WERI-Rb-1 (cell line): ENCODE results near the gene RTKN.

ENCODE experiments used
- DNase-seq: peaks from one replicate; pipeline ENCODE4 v3.0.0-alpha.2; 2020
- H3K27ac ChIP-seq: fragments of 250-450 bp; sonication (Bioruptor Pico); 2 replicates; pipeline ENCODE4 v1.5.1; 2020; ENCODE audit warnings: mild to moderate bottlenecking, moderate library complexity
- H3K27me3 ChIP-seq: fragments of 250-450 bp; sonication (Bioruptor Pico); 2 replicates; pipeline ENCODE4 v1.5.1; 2021; ENCODE audit warnings: mild to moderate bottlenecking, low read depth, moderate library complexity; ENCODE audit not compliant: insufficient read depth, severe bottlenecking
- H3K36me3 ChIP-seq: fragments of 250-450 bp; sonication (Bioruptor Pico); 2 replicates; pipeline ENCODE4 v1.5.1; 2020; ENCODE audit warnings: mild to moderate bottlenecking, moderate library complexity
- H3K4me3 ChIP-seq: 2 replicates; pipeline ENCODE4 v1.5.1; 2011; ENCODE audit warnings: low read depth, mild to moderate bottlenecking, control low read depth, low read length
- H3K9me3 ChIP-seq: fragments of 250-450 bp; sonication (Bioruptor Pico); 2 replicates; pipeline ENCODE4 v1.5.1; 2021; ENCODE audit warnings: mild to moderate bottlenecking, moderate library complexity; ENCODE audit not compliant: severe bottlenecking
- TF ChIP-seq, protein P1 (sequence below): IDR thresholded peaks from 2 replicates; pipeline ENCODE4 v1.5.1; 2011; ENCODE audit warnings: low read depth, mild to moderate bottlenecking, control low read depth, inconsistent platforms, low read length

RTKN gene

DNA sequence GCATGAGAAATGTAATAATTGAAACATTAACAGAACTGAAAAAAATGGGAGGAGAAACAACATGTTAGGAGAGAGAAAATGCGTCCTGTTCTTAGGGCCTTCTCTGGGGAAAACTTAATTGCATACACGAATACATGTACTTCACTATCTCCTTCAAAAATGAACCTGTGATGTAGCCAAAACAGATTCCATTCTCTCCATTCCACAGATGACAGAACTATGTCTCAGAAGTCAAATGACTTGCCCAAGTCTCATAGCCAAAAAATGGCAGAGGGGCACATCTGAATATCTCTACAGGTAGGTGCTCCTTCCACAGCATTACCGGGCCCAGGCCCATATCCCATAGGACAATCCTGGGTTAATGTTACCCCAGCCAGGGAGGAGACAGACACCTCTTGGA lies 57.7 kb downstream of the RTKN start:
- Histone ChIP-seq H3K36me3 (peaks cover 19% of the 10 kb centered on the region), H3K27ac (no peak overlapping the region), H3K4me3 (no peak overlapping the region), H3K9me3 (no peaks in the 10 kb centered on the region), H3K27me3 (no peaks in the 10 kb centered on the region)
- no peak for DNase-seq
- TF ChIP-seq, protein P1, sequence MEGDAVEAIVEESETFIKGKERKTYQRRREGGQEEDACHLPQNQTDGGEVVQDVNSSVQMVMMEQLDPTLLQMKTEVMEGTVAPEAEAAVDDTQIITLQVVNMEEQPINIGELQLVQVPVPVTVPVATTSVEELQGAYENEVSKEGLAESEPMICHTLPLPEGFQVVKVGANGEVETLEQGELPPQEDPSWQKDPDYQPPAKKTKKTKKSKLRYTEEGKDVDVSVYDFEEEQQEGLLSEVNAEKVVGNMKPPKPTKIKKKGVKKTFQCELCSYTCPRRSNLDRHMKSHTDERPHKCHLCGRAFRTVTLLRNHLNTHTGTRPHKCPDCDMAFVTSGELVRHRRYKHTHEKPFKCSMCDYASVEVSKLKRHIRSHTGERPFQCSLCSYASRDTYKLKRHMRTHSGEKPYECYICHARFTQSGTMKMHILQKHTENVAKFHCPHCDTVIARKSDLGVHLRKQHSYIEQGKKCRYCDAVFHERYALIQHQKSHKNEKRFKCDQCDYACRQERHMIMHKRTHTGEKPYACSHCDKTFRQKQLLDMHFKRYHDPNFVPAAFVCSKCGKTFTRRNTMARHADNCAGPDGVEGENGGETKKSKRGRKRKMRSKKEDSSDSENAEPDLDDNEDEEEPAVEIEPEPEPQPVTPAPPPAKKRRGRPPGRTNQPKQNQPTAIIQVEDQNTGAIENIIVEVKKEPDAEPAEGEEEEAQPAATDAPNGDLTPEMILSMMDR = no peak

DNA sequence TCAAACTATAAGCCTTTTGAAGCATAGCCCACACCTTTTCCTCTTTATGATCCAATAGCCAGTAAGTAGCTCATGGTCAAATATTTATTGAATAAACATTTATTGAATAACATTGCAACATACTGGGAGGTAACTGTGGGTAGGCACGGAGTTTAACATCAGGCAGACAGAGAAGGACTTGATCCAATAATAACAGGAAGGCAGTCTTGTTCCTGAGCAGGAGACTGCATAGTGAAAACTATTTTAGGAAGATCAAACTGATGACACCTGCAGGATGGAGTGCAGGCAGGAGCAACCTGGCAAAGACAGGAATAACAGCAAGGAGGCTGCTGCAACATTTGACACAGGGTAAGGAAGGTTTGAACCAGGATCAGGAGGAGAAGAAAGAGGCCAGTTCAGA lies 58.5 kb downstream of the RTKN start:
- no peak overlapping the region for H3K4me3 ChIP-seq
- H3K27me3 ChIP-seq = no peaks in the 10 kb centered on the region
- H3K36me3 ChIP-seq = peaks cover 18% of the 10 kb centered on the region
- TF ChIP-seq, protein P1 = no peak
- H3K27ac ChIP-seq = no peak overlapping the region
- no peak for DNase-seq
- H3K9me3 ChIP-seq = no peaks in the 10 kb centered on the region

DNA sequence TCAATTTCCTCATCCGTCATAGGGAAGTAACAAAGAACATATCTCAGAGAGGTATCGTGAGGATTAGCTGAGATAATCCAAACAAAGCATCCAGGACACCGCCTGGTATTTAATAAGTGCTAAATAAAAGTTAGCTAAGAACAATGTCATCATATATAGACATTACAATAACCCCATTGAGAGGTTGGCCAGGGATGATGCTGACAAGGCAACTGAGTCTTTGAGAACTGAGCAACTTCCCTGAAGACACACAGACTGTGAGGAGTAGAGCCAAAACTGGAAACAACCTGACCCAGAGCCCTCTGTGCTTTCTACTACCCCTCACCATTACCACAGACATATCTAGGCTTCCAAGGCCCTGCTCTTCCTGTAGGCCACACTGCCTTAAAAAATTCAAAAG lies 60.0 kb downstream of the RTKN start:
- Histone ChIP-seq H3K4me3 (no peak overlapping the region), H3K36me3 (peaks cover 27% of the 10 kb centered on the region), H3K27ac (no peak overlapping the region), H3K9me3 (no peaks in the 10 kb centered on the region), H3K27me3 (no peaks in the 10 kb centered on the region)
- TF ChIP-seq, protein P1 = no peak
- DNase-seq = no peak

DNA sequence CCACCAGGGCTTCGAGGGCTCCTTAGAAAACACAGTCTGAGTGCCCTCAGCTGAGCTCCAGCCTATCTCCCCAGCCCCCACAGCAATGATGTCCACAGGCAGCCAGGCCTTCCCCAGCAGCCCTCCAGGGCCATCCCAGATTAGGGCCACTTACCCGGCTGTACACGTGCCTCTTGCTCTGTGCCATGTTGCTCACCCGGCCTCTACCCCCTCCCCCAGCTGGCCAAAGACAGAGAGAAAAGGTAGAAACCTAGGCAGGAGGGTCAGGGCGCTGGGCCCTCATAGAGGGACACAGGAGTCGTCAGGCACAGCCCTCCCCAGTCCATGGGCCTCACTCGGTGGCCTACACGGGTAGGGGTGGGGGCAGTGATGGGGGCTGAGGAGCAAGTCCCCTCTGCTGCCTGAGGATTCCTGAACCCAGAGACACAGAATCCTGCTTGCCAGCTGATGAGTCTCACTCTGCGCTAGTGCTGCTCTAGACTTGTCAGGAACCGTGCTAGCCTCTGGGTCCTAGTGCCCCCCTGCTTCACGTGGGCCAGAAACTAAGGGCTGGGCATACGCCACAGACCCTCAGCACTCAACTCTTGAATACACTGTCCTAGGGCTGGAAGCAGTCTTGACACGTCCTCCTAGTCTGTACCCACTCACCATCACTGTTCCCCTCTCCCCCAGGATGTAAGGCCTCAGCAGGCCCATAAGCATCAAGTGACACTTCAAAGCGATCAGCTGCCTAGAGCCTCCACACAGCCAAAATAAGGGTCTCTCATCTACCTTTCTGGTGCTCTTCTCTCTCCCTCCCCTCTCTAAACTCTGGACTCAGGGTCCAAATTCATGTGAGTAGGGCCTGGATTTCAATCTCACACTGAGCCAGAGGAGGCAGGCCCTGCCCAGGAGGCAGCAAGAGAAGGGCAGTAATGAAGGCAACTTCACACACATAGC lies 61.6 kb downstream of the RTKN start, which contains the start of gene DCTN1:
Gene DCTN1 (minus strand): TSS at position 461 of the 939 bp plus-strand sequence. CDS start 274 bp downstream, at position 187.
- Histone ChIP-seq H3K27me3 (no peaks in the 10 kb centered on the region), H3K36me3 (peaks cover 32% of the 10 kb centered on the region), H3K4me3 (peak within 1 kb of the TSS; percentile 38), H3K27ac (peak within 1 kb of the TSS; percentile 48), H3K9me3 (no peaks in the 10 kb centered on the region)
- TF ChIP-seq, protein P1 = no peak
- peak; percentile 73 for DNase-seq

DNA sequence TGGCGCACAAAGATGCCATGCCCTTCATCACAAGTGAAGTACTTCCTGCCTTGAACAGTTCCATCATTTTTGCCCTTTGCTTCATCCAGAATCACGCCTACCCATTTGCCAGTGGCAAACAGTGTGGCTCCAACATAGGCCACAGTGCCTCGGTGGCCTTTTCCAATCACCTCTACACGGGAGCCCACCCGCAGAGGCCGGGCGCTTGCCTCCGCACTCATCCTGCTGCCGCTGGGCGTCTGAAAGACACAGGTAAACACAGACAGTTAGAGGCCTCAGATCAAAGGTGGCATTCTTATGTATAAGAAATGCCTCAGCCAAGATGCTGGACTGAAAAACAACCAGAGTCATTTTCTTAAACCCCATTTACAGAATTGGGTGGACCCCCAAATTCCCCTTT lies 63.7 kb downstream of the RTKN start:
- DNase-seq = no peak
- Histone ChIP-seq H3K27me3 (no peaks in the 10 kb centered on the region), H3K9me3 (no peaks in the 10 kb centered on the region), H3K36me3 (peaks cover 24% of the 10 kb centered on the region), H3K4me3 (no peak overlapping the region), H3K27ac (no peak overlapping the region)
- TF ChIP-seq, protein P1 = no peak

DNA sequence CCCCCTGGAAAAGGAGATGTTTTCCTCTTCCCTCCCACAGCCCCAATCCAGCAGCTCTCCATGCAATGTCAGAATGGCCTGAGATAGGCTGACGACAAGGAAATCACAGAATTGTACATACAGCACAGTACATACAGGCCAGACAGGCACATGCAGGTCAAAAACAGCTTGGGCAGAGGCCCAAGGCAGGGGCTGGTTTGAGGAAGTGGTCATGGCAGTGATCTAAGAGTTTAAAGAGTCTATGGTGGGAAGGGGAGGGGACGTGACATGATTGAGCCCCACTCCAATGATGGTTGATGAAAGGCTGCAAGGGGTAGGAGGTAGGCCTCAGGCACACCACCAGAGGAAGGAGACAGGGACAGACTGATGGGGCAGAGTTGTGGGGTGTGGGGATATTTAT lies 65.9 kb downstream of the RTKN start:
- H3K36me3 ChIP-seq = peaks cover 45% of the 10 kb centered on the region
- H3K27ac ChIP-seq = no peak overlapping the region
- H3K4me3 ChIP-seq = no peak overlapping the region
- no peaks in the 10 kb centered on the region for H3K9me3 ChIP-seq
- H3K27me3 ChIP-seq = no peaks in the 10 kb centered on the region
- TF ChIP-seq, protein P1 = no peak
- no peak for DNase-seq
